ENCODE results near the gene RAB3GAP2.
"Not testable (repeated sequence)": the region's sequence is repeated elsewhere in the genome, so short reads cannot be mapped to it uniquely, and the experiment has no call there.

The RAB3GAP2 gene

GRCh38 chr1:220184506-220184905, 87.7 kb downstream of the RAB3GAP2 start:
- no peak for DNase-seq (ENCODE audit: low spot score)
- Mint-ChIP-seq H3K36me3 (ENCODE audit: low read depth) (peaks cover 42% of the 10 kb centered on the region), H3K4me3 (no peak overlapping the region), H3K4me1 (ENCODE audit: low read depth) (no peaks in the 10 kb centered on the region), H3K9me3 (no peaks in the 10 kb centered on the region), H3K27ac (no peak overlapping the region), H3K27me3 (ENCODE audit: low read depth) (no peaks in the 10 kb centered on the region)

GRCh38 chr1:220182656-220183055, 89.6 kb downstream of the RAB3GAP2 start:
- H3K27me3 Mint-ChIP-seq (ENCODE audit: low read depth) = no peaks in the 10 kb centered on the region

GRCh38 chr1:220182111-220182510, 90.1 kb downstream of the RAB3GAP2 start:
- no peak for DNase-seq (ENCODE audit: low spot score)
- no peaks in the 10 kb centered on the region for H3K9me3 Mint-ChIP-seq
- no peak overlapping the region for H3K4me3 Mint-ChIP-seq
- no peak overlapping the region for H3K27ac Mint-ChIP-seq
- H3K27me3 Mint-ChIP-seq (ENCODE audit: low read depth) = no peaks in the 10 kb centered on the region
- peaks cover 2% of the 10 kb centered on the region for H3K4me1 Mint-ChIP-seq (ENCODE audit: low read depth)
- H3K36me3 Mint-ChIP-seq (ENCODE audit: low read depth) = peaks cover 46% of the 10 kb centered on the region

More at GRCh38 chr1:220182656-220183055, 89.6 kb downstream of the RAB3GAP2 start:
- Mint-ChIP-seq H3K9me3 (no peaks in the 10 kb centered on the region), H3K36me3 (ENCODE audit: low read depth) (peaks cover 41% of the 10 kb centered on the region), H3K4me1 (ENCODE audit: low read depth) (peaks cover 2% of the 10 kb centered on the region), H3K27ac (no peak overlapping the region), H3K4me3 (no peak overlapping the region)
- DNase-seq (ENCODE audit: low spot score) = no peak

- no peak for DNase-seq (ENCODE audit: low spot score)
- Mint-ChIP-seq H3K4me1 (ENCODE audit: low read depth) (peaks cover 4% of the 10 kb centered on the region), H3K4me3 (no peak overlapping the region), H3K27ac (no peak overlapping the region), H3K36me3 (ENCODE audit: low read depth) (peaks cover 54% of the 10 kb centered on the region), H3K9me3 (no peaks in the 10 kb centered on the region), H3K27me3 (ENCODE audit: low read depth) (no peaks in the 10 kb centered on the region)
Observed at GRCh38 chr1:220176540-220176939, 95.7 kb downstream of the RAB3GAP2 start.

- H3K4me3 Mint-ChIP-seq = no peak overlapping the region
- peaks cover 52% of the 10 kb centered on the region for H3K36me3 Mint-ChIP-seq (ENCODE audit: low read depth)
- H3K4me1 Mint-ChIP-seq (ENCODE audit: low read depth) = peaks cover 2% of the 10 kb centered on the region
- H3K9me3 Mint-ChIP-seq = no peaks in the 10 kb centered on the region
- H3K27ac Mint-ChIP-seq = no peak overlapping the region
- H3K27me3 Mint-ChIP-seq (ENCODE audit: low read depth) = no peaks in the 10 kb centered on the region
- no peak for DNase-seq (ENCODE audit: low spot score)
Observed at GRCh38 chr1:220170836-220171526, 101.3 kb downstream of the RAB3GAP2 start.

GRCh38 chr1:220169887-220170286, 102.4 kb downstream of the RAB3GAP2 start:
- peaks cover 53% of the 10 kb centered on the region for H3K36me3 Mint-ChIP-seq (ENCODE audit: low read depth)

GRCh38 chr1:220166853-220167252, 105.4 kb downstream of the RAB3GAP2 start:
- H3K27ac Mint-ChIP-seq = no peak overlapping the region
- no peak overlapping the region for H3K4me3 Mint-ChIP-seq
- no peak for DNase-seq (ENCODE audit: low spot score)
- H3K4me1 Mint-ChIP-seq (ENCODE audit: low read depth) = peaks cover 2% of the 10 kb centered on the region
- H3K36me3 Mint-ChIP-seq (ENCODE audit: low read depth) = peaks cover 49% of the 10 kb centered on the region
- no peaks in the 10 kb centered on the region for H3K27me3 Mint-ChIP-seq (ENCODE audit: low read depth)
- no peaks in the 10 kb centered on the region for H3K9me3 Mint-ChIP-seq

More at GRCh38 chr1:220169887-220170286, 102.4 kb downstream of the RAB3GAP2 start:
- H3K4me3 Mint-ChIP-seq; H3K4me1 Mint-ChIP-seq (ENCODE audit: low read depth); DNase-seq (ENCODE audit: low spot score); H3K27ac Mint-ChIP-seq; H3K9me3 Mint-ChIP-seq; H3K27me3 Mint-ChIP-seq (ENCODE audit: low read depth): not testable (repeated sequence)

- no peaks in the 10 kb centered on the region for H3K27me3 Mint-ChIP-seq (ENCODE audit: low read depth)
Observed at GRCh38 chr1:220164517-220164916, 107.7 kb downstream of the RAB3GAP2 start.

GRCh38 chr1:220164116-220164515, 108.1 kb downstream of the RAB3GAP2 start:
- H3K27ac Mint-ChIP-seq = no peak overlapping the region
- H3K4me3 Mint-ChIP-seq = no peak overlapping the region
- H3K4me1 Mint-ChIP-seq (ENCODE audit: low read depth) = peaks cover 21% of the 10 kb centered on the region
- DNase-seq (ENCODE audit: low spot score) = no peak
- H3K9me3 Mint-ChIP-seq = no peaks in the 10 kb centered on the region
- H3K36me3 Mint-ChIP-seq (ENCODE audit: low read depth) = peaks cover 42% of the 10 kb centered on the region
- no peaks in the 10 kb centered on the region for H3K27me3 Mint-ChIP-seq (ENCODE audit: low read depth)

More at GRCh38 chr1:220164517-220164916, 107.7 kb downstream of the RAB3GAP2 start:
- H3K27ac Mint-ChIP-seq = no peak overlapping the region
- H3K9me3 Mint-ChIP-seq = no peaks in the 10 kb centered on the region
- no peak overlapping the region for H3K4me3 Mint-ChIP-seq
- no peak for DNase-seq (ENCODE audit: low spot score)
- peaks cover 46% of the 10 kb centered on the region for H3K36me3 Mint-ChIP-seq (ENCODE audit: low read depth)
- peaks cover 21% of the 10 kb centered on the region for H3K4me1 Mint-ChIP-seq (ENCODE audit: low read depth)

GRCh38 chr1:220160027-220160426, 112.2 kb downstream of the RAB3GAP2 start:
- Mint-ChIP-seq H3K27me3 (ENCODE audit: low read depth) (no peaks in the 10 kb centered on the region), H3K4me1 (ENCODE audit: low read depth) (peaks cover 39% of the 10 kb centered on the region), H3K9me3 (no peaks in the 10 kb centered on the region), H3K4me3 (no peak overlapping the region), H3K27ac (no peak overlapping the region), H3K36me3 (ENCODE audit: low read depth) (peaks cover 52% of the 10 kb centered on the region)
- no peak for DNase-seq (ENCODE audit: low spot score)

- no peak for DNase-seq (ENCODE audit: low spot score)
- Mint-ChIP-seq H3K27me3 (ENCODE audit: low read depth) (no peaks in the 10 kb centered on the region), H3K27ac (no peak overlapping the region), H3K9me3 (no peaks in the 10 kb centered on the region), H3K4me1 (ENCODE audit: low read depth) (peaks cover 39% of the 10 kb centered on the region), H3K4me3 (no peak overlapping the region), H3K36me3 (ENCODE audit: low read depth) (peaks cover 53% of the 10 kb centered on the region)
Observed at GRCh38 chr1:220159041-220159440, 113.2 kb downstream of the RAB3GAP2 start.

- Mint-ChIP-seq H3K4me1 (ENCODE audit: low read depth) (peaks cover 39% of the 10 kb centered on the region), H3K36me3 (ENCODE audit: low read depth) (peaks cover 56% of the 10 kb centered on the region), H3K27ac (peak overlapping the region; percentile 63)
- DNase-seq (ENCODE audit: low spot score); H3K4me3 Mint-ChIP-seq; H3K27me3 Mint-ChIP-seq (ENCODE audit: low read depth); H3K9me3 Mint-ChIP-seq: not testable (repeated sequence)
Observed at GRCh38 chr1:220158530-220158929, 113.7 kb downstream of the RAB3GAP2 start.

- no peak for DNase-seq (ENCODE audit: low spot score)
Observed at GRCh38 chr1:220157738-220158137, 114.5 kb downstream of the RAB3GAP2 start.

GRCh38 chr1:220156620-220157146, 115.6 kb downstream of the RAB3GAP2 start:
- no peaks in the 10 kb centered on the region for H3K27me3 Mint-ChIP-seq (ENCODE audit: low read depth)
- peak overlapping the region; percentile 60 for H3K4me3 Mint-ChIP-seq
- H3K4me1 Mint-ChIP-seq (ENCODE audit: low read depth) = peaks cover 35% of the 10 kb centered on the region
- H3K27ac Mint-ChIP-seq = peak overlapping the region; percentile 79
- H3K9me3 Mint-ChIP-seq = no peaks in the 10 kb centered on the region
- no peak for DNase-seq (ENCODE audit: low spot score)
- peaks cover 63% of the 10 kb centered on the region for H3K36me3 Mint-ChIP-seq (ENCODE audit: low read depth)

More at GRCh38 chr1:220157738-220158137, 114.5 kb downstream of the RAB3GAP2 start:
- Mint-ChIP-seq H3K4me3 (no peak overlapping the region), H3K27ac (no peak overlapping the region), H3K27me3 (ENCODE audit: low read depth) (no peaks in the 10 kb centered on the region), H3K36me3 (ENCODE audit: low read depth) (peaks cover 59% of the 10 kb centered on the region), H3K4me1 (ENCODE audit: low read depth) (peaks cover 39% of the 10 kb centered on the region), H3K9me3 (no peaks in the 10 kb centered on the region)
